ENCODE measurements around the gene DMAC2L. TPM values are rescaled to one million over a fixed set of nuclear protein-coding genes. Genes with fewer than 3 reads are reported as not detected.

DMAC2L gene
- total RNA-seq, 1 donor from 2014 or later = 22.7 TPM

DNA sequence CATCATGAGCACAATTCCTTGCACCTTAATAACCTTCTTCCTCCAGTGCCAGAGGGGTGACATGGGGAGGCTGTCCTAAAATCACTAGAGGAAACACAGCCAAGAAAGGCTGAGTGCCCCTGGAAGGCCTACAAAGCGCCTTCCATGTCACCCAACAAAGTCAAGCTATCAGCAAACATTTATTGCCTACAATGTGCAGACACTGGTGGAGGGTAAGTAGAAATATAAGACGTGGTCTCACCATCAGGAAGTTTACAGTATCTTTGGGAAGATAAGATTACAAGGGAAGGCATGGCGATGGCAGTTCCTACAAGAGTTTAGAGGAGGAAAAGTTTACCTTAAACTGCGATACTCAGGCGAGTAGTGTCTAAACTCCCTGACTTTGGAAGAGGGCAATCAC lies 27.9 kb downstream of the DMAC2L start:
- Mint-ChIP-seq H3K4me3 (ENCODE audit: unreplicated experiment) (no peak overlapping the region), H3K4me1 (ENCODE audit: low read depth, unreplicated experiment) (peaks cover 46% of the 10 kb centered on the region), H3K27ac (ENCODE audit: unreplicated experiment) (no peak overlapping the region), H3K27me3 (ENCODE audit: unreplicated experiment) (peaks cover 17% of the 10 kb centered on the region), H3K36me3 (ENCODE audit: unreplicated experiment) (peaks cover 4% of the 10 kb centered on the region), H3K9me3 (ENCODE audit: unreplicated experiment) (peaks cover 20% of the 10 kb centered on the region)
- no peak for DNase-seq
- TF ChIP-seq, protein P1, sequence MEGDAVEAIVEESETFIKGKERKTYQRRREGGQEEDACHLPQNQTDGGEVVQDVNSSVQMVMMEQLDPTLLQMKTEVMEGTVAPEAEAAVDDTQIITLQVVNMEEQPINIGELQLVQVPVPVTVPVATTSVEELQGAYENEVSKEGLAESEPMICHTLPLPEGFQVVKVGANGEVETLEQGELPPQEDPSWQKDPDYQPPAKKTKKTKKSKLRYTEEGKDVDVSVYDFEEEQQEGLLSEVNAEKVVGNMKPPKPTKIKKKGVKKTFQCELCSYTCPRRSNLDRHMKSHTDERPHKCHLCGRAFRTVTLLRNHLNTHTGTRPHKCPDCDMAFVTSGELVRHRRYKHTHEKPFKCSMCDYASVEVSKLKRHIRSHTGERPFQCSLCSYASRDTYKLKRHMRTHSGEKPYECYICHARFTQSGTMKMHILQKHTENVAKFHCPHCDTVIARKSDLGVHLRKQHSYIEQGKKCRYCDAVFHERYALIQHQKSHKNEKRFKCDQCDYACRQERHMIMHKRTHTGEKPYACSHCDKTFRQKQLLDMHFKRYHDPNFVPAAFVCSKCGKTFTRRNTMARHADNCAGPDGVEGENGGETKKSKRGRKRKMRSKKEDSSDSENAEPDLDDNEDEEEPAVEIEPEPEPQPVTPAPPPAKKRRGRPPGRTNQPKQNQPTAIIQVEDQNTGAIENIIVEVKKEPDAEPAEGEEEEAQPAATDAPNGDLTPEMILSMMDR (IDR thresholded peaks at IDR 0.05; ENCODE audit: partially characterized antibody, unreplicated experiment) = no peak

DNA sequence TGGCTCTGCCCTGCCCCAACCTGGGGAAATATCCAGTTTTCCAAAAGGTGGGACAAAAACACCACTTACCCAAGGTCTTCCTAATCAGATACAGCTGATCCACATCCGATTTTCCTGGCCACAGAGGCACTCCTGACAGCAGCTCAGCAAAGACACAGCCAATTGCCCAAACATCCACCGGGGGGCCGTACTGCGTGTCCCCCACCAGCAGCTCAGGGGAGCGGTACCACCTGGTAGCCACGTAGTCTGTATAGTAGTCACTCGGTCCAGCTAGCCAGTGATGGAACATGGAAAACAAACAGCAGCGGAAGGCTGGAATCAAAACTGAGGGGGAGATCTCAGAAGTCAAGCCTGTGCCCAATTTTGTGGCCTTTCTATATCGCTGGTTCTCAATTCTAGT lies 28.8 kb downstream of the DMAC2L start:
- no peak overlapping the region for H3K4me3 Mint-ChIP-seq (ENCODE audit: unreplicated experiment)
- H3K4me1 Mint-ChIP-seq (ENCODE audit: low read depth, unreplicated experiment) = peaks cover 43% of the 10 kb centered on the region
- peak overlapping the region; percentile 59 for H3K27ac Mint-ChIP-seq (ENCODE audit: unreplicated experiment)
- TF ChIP-seq, protein P1 (IDR thresholded peaks at IDR 0.05; ENCODE audit: partially characterized antibody, unreplicated experiment) = no peak
- H3K9me3 Mint-ChIP-seq (ENCODE audit: unreplicated experiment) = peaks cover 12% of the 10 kb centered on the region
- H3K36me3 Mint-ChIP-seq (ENCODE audit: unreplicated experiment) = peaks cover 2% of the 10 kb centered on the region
- DNase-seq = peak; percentile 41
- H3K27me3 Mint-ChIP-seq (ENCODE audit: unreplicated experiment) = peaks cover 9% of the 10 kb centered on the region

DNA sequence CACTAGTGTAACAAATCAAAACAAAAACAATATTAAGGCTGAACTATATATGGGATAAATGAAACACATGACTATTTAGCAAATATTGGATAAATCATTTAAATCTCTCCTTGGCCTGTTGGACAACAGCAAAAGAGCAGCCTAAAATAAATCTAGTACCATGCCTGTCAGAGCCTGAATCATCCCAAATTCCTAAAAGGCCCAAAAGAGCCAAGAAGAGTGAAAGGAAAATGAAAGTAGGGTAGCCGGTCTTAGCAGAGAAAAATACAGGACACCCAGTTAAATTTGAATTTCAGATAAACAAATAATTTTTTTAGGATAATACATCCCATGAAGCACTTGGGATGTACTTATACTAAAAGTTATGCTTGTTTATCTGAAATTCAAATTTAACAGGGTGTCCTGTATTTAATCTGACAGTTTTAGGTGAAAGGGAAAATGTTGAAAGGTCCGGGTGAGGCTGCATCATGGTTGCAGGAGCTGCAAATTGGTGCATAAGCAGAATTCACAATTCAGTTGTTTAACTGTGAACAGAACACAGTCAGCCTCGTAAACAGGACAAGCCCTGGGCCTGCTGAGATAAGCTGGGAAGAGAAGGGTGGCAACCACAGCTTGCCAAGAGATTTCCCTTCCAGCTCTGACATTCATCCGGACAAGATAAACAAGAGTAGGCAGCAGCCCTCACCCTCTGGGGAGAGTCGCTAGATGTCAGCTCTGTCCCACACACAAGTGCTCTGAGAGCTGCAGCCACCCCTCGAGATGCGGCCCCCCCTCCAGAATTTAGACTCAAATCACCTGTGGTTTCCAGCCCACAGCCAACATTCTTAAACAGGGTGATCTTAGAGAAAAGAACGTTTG lies 30.3 kb downstream of the DMAC2L start:
- DNase-seq = peak; percentile 54
- peak overlapping the region; percentile 71 for H3K4me3 Mint-ChIP-seq (ENCODE audit: unreplicated experiment)
- H3K36me3 Mint-ChIP-seq (ENCODE audit: unreplicated experiment) = no peaks in the 10 kb centered on the region
- peaks cover 40% of the 10 kb centered on the region for H3K4me1 Mint-ChIP-seq (ENCODE audit: low read depth, unreplicated experiment)
- H3K27me3 Mint-ChIP-seq (ENCODE audit: unreplicated experiment) = peaks cover 3% of the 10 kb centered on the region
- H3K27ac Mint-ChIP-seq (ENCODE audit: unreplicated experiment) = peak overlapping the region; percentile 76
- peaks cover 5% of the 10 kb centered on the region for H3K9me3 Mint-ChIP-seq (ENCODE audit: unreplicated experiment)
- TF ChIP-seq, protein P1 (IDR thresholded peaks at IDR 0.05; ENCODE audit: partially characterized antibody, unreplicated experiment) = no peak

DNA sequence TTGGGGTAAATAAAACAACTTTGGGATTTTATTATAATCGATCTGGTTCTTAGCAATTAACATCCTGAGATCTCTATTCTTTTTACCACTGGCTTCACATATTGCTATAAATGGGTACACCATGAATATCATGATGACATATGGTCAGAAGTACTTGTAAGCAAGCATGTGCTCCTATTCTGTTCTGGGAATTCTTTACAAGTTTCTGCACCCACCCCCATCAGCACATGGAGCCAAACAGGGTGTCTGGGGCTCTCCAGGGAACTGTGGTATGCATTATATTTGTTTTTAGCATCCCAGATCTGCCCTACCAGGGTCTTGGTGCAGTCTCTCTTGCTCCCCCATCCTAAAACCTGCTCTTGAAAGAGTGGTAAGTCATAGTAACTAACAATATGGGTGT lies 31.3 kb downstream of the DMAC2L start:
- Mint-ChIP-seq H3K27me3 (ENCODE audit: unreplicated experiment) (peaks cover 3% of the 10 kb centered on the region), H3K27ac (ENCODE audit: unreplicated experiment) (no peak overlapping the region), H3K4me1 (ENCODE audit: low read depth, unreplicated experiment) (peaks cover 42% of the 10 kb centered on the region), H3K4me3 (ENCODE audit: unreplicated experiment) (no peak overlapping the region), H3K9me3 (ENCODE audit: unreplicated experiment) (peaks cover 5% of the 10 kb centered on the region), H3K36me3 (ENCODE audit: unreplicated experiment) (no peaks in the 10 kb centered on the region)
- no peak for DNase-seq
- TF ChIP-seq, protein P1 (IDR thresholded peaks at IDR 0.05; ENCODE audit: partially characterized antibody, unreplicated experiment) = no peak

DNA sequence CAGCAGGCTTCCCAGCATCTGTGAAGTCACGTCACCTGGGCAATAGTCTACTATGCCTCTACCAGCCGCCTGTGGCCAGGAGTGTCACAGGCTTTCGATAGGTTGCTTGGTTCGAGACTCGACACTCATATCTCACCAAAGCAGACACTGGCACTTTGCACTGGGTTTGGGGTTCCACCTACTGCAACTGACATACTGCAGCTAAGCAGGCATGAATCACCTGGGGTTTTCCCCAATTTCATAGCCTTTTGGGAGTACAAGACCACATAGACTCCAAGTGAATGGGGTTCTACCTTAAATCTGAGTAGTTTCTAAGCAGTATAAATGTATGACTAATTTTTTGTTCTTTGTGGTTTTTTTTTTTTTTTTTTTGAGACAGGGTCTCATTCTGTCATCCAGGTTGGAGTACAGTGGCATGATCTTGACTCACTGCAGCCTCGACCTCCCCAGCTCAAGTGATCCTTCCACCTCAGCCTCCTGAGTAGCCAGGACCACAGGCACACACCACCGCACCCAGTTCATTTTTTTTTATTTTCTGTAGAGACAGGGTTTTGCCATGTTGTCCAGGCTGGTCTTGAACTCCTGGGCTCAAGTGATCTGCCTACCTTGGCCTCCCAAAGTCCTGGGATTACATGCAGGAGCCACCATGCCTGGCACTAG lies 32.1 kb downstream of the DMAC2L start:
- Mint-ChIP-seq H3K4me3 (ENCODE audit: unreplicated experiment) (peak overlapping the region; percentile 7), H3K36me3 (ENCODE audit: unreplicated experiment) (no peaks in the 10 kb centered on the region), H3K9me3 (ENCODE audit: unreplicated experiment) (peaks cover 5% of the 10 kb centered on the region), H3K27me3 (ENCODE audit: unreplicated experiment) (peaks cover 3% of the 10 kb centered on the region), H3K4me1 (ENCODE audit: low read depth, unreplicated experiment) (peaks cover 37% of the 10 kb centered on the region), H3K27ac (ENCODE audit: unreplicated experiment) (peak overlapping the region; percentile 49)
- DNase-seq = no peak
- TF ChIP-seq, protein P1 (IDR thresholded peaks at IDR 0.05; ENCODE audit: partially characterized antibody, unreplicated experiment) = no peak

Measured in glutamatergic neuron (in vitro differentiated cells).